ENCODE results near the gene TNS1.

DNA sequence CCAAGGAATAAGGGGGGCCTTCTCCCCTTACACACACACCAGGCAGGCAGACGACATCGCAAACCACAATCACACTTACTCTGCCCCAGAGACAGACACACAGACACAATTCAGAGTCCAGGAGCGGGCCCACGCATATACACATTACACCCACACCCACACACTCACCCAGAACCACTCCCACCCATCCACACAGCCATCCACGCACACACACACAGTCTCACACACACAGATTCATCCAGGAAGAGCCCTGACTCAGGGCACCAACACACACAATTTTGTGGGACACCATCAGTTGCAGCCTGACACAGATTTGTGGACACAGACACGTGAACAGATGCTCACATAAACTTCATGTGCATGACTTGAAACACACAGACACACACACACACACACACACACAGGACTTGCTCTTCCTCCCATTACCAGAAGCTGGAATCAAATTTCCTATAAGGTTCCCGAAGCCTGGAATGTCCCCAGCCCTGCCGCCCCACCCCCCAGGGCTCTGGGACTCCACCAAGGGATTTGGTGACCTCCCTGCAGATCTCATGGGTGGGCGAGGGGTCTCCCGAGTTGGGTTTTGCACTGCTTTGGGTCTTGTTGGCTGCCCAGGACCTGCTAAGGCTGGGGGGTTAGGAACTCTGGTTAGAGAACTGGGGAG is 23.5 kb downstream of the TNS1 start:
- TF ChIP-seq, protein P1, sequence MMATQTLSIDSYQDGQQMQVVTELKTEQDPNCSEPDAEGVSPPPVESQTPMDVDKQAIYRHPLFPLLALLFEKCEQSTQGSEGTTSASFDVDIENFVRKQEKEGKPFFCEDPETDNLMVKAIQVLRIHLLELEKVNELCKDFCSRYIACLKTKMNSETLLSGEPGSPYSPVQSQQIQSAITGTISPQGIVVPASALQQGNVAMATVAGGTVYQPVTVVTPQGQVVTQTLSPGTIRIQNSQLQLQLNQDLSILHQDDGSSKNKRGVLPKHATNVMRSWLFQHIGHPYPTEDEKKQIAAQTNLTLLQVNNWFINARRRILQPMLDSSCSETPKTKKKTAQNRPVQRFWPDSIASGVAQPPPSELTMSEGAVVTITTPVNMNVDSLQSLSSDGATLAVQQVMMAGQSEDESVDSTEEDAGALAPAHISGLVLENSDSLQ (IDR thresholded peaks at IDR 0.05) = no peak
- no peak for TF ChIP-seq FOXM1 (IDR thresholded peaks at IDR 0.05; ENCODE audit: borderline replicate concordance)
- TF ChIP-seq FOXA1 (IDR thresholded peaks at IDR 0.05) = no peak
- no peak for TF ChIP-seq SP1 (IDR thresholded peaks at IDR 0.05)
- no peak for TF ChIP-seq FOXK2 (IDR thresholded peaks at IDR 0.05)
- no peak for TF ChIP-seq LEF1 (IDR thresholded peaks at IDR 0.05; ENCODE audit: borderline replicate concordance)
- no peak for TF ChIP-seq BHLHE40 (IDR thresholded peaks at IDR 0.05; ENCODE audit: borderline replicate concordance)
- TF ChIP-seq TARDBP (IDR thresholded peaks at IDR 0.05) = no peak
- no peak for TF ChIP-seq ARNT (IDR thresholded peaks at IDR 0.05)
- TF ChIP-seq NFRKB (IDR thresholded peaks at IDR 0.05) = no peak
- TF ChIP-seq ZNF384 (IDR thresholded peaks at IDR 0.05) = no peak
- no peak for TF ChIP-seq ELF4 (IDR thresholded peaks at IDR 0.05)
- no peak for TF ChIP-seq HDGF (IDR thresholded peaks at IDR 0.05; ENCODE audit: borderline replicate concordance)
- TF ChIP-seq CTBP1 (IDR thresholded peaks at IDR 0.05; ENCODE audit: borderline replicate concordance) = no peak

Measured in HEK293T (cell line).